Endothelial cell (in vitro differentiated cells): Measurements from ENCODE around the gene RAPGEF2. TPM values are rescaled to one million over a fixed set of nuclear protein-coding genes. Genes with fewer than 3 reads are reported as not detected.

Source experiments
- DNase-seq: peaks from one replicate; pipeline ENCODE4 v3.0.0; 2021; ENCODE audit warnings: low spot score
- H3K27ac Mint-ChIP-seq: one replicate; pipeline ENCODE4 v1.8.0; 2021; ENCODE audit warnings: mixed read lengths, inconsistent platforms; ENCODE audit not compliant: unreplicated experiment
- H3K27me3 Mint-ChIP-seq: one replicate; pipeline ENCODE4 v1.8.0; 2021; ENCODE audit warnings: mild to moderate bottlenecking, moderate library complexity, mixed read lengths, inconsistent platforms; ENCODE audit not compliant: unreplicated experiment
- H3K36me3 Mint-ChIP-seq: one replicate; pipeline ENCODE4 v1.8.0; 2021; ENCODE audit warnings: mild to moderate bottlenecking, low read depth, mixed read lengths, inconsistent platforms; ENCODE audit not compliant: unreplicated experiment
- H3K4me1 Mint-ChIP-seq: one replicate; pipeline ENCODE4 v1.8.0; 2021; ENCODE audit warnings: mild to moderate bottlenecking, mixed read lengths, inconsistent platforms; ENCODE audit not compliant: unreplicated experiment
- H3K4me3 Mint-ChIP-seq: one replicate; pipeline ENCODE4 v1.8.0; 2021; ENCODE audit warnings: mild to moderate bottlenecking, mixed read lengths, inconsistent platforms; ENCODE audit not compliant: unreplicated experiment
- H3K9me3 Mint-ChIP-seq: one replicate; pipeline ENCODE4 v1.8.0; 2021; ENCODE audit warnings: mixed read lengths, inconsistent platforms; ENCODE audit not compliant: unreplicated experiment
- CTCF ChIP-seq: fragments of 200-600 bp; sonication (generic); IDR thresholded peaks from one replicate; pipeline ENCODE4 v1.5.0; 2021; ENCODE audit warnings: antibody characterized with exemption; ENCODE audit not compliant: unreplicated experiment
- total RNA-seq: library from RNA; stranded (reverse); fragmentation: NEBNext Ultra II Directional; extraction: Animal tissue kit (Norgen Biotek cat#: 25700); gene quantifications from one replicate; pipeline ENCODE4 v1.2.1, GENCODE V29; 2021; ENCODE audit not compliant: unreplicated experiment

Gene RAPGEF2
- total RNA-seq, 1 donor from 2014 or later = 108 TPM

GRCh38 chr4:159357350-159357749 lies 254.5 kb downstream of the RAPGEF2 start:
- H3K4me1 Mint-ChIP-seq = no peaks in the 10 kb centered on the region
- H3K27ac Mint-ChIP-seq = peak overlapping the region; percentile 27
- no peak for TF ChIP-seq CTCF
- H3K27me3 Mint-ChIP-seq = peaks cover 10% of the 10 kb centered on the region
- H3K36me3 Mint-ChIP-seq = peaks cover 46% of the 10 kb centered on the region
- no peak for DNase-seq
- H3K9me3 Mint-ChIP-seq = no peaks in the 10 kb centered on the region
- no peak overlapping the region for H3K4me3 Mint-ChIP-seq

GRCh38 chr4:159358226-159358625 lies 255.3 kb downstream of the RAPGEF2 start:
- H3K36me3 Mint-ChIP-seq = peaks cover 41% of the 10 kb centered on the region
- no peak overlapping the region for H3K4me3 Mint-ChIP-seq
- no peaks in the 10 kb centered on the region for H3K9me3 Mint-ChIP-seq
- DNase-seq = no peak
- H3K4me1 Mint-ChIP-seq = peaks cover 1% of the 10 kb centered on the region
- no peak for TF ChIP-seq CTCF
- peaks cover 7% of the 10 kb centered on the region for H3K27me3 Mint-ChIP-seq
- no peak overlapping the region for H3K27ac Mint-ChIP-seq

GRCh38 chr4:159360549-159360948 lies 257.7 kb downstream of the RAPGEF2 start:
- H3K4me1 Mint-ChIP-seq = peaks cover 13% of the 10 kb centered on the region
- no peak for DNase-seq
- peaks cover 32% of the 10 kb centered on the region for H3K36me3 Mint-ChIP-seq
- no peak overlapping the region for H3K27ac Mint-ChIP-seq
- no peak for TF ChIP-seq CTCF
- H3K9me3 Mint-ChIP-seq = no peaks in the 10 kb centered on the region
- peak overlapping the region; percentile 33 for H3K4me3 Mint-ChIP-seq
- peaks cover 7% of the 10 kb centered on the region for H3K27me3 Mint-ChIP-seq

GRCh38 chr4:159363361-159363760 lies 260.5 kb downstream of the RAPGEF2 start:
- H3K4me1 Mint-ChIP-seq = peaks cover 19% of the 10 kb centered on the region
- H3K4me3 Mint-ChIP-seq = peak overlapping the region; percentile 14
- H3K27ac Mint-ChIP-seq = peak overlapping the region; percentile 4
- peaks cover 14% of the 10 kb centered on the region for H3K36me3 Mint-ChIP-seq
- peaks cover 2% of the 10 kb centered on the region for H3K27me3 Mint-ChIP-seq
- no peak for TF ChIP-seq CTCF
- H3K9me3 Mint-ChIP-seq = no peaks in the 10 kb centered on the region
- no peak for DNase-seq

GRCh38 chr4:159366966-159367780 lies 264.3 kb downstream of the RAPGEF2 start:
- peaks cover 19% of the 10 kb centered on the region for H3K4me1 Mint-ChIP-seq
- TF ChIP-seq CTCF = no peak
- peaks cover 4% of the 10 kb centered on the region for H3K27me3 Mint-ChIP-seq
- H3K9me3 Mint-ChIP-seq = no peaks in the 10 kb centered on the region
- no peak overlapping the region for H3K4me3 Mint-ChIP-seq
- H3K27ac Mint-ChIP-seq = no peak overlapping the region
- peaks cover 7% of the 10 kb centered on the region for H3K36me3 Mint-ChIP-seq
- DNase-seq = no peak
